RPMI7951 (cell line): ENCODE results near the gene TMUB1. TPM values are rescaled to one million over a fixed set of nuclear protein-coding genes. Genes with fewer than 3 reads are reported as not detected.
A peak's percentile ranks its signal among the peaks of the same experiment; 100 is the strongest.

ENCODE experiments used
- DNase-seq: peaks from one replicate; pipeline ENCODE4 v3.0.0-alpha.2; 2012; ENCODE audit warnings: low read depth
- total RNA-seq: library from RNA; depleted of rRNA; stranded (reverse); fragments of >200 nt; shearing (Covaris generic); gene quantifications from 2 replicates; pipeline ENCODE4 v1.2.3, GENCODE V29; 2014

The TMUB1 gene
- total RNA-seq, 1 experiment from 2014 or later = 31.8 TPM

GRCh38 chr7:151103973-151104372 is 20.7 kb upstream of the TMUB1 start:
- DNase-seq = no peak

GRCh38 chr7:151102991-151103390 is 19.7 kb upstream of the TMUB1 start:
- no peak for DNase-seq

GRCh38 chr7:151101621-151102396 is 18.5 kb upstream of the TMUB1 start:
- DNase-seq = no peak

DNA sequence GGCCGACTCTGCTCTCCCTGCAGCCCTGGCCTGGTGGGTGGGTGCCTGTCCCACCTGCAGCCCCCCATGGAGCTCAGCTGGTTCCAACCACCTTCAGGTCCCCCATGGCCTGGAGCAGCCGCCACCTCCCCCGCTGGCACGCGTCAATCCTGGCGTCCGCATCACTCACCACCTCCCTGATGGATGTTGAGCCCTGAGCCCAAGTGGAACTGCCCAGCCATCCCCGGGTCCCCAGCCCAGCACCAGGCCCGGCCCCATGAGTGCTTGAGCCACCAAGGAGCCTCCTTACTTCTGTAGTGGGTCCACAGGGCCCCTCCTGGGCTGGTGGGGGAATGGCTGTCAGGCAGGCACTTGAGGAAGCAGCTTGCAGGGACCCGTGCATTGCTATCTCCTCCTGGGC is 17.6 kb upstream of the TMUB1 start:
- DNase-seq = no peak

GRCh38 chr7:151099486-151100211 is 16.4 kb upstream of the TMUB1 start:
- DNase-seq = no peak

GRCh38 chr7:151095828-151096475 is 12.7 kb upstream of the TMUB1 start:
- no peak for DNase-seq

- no peak for DNase-seq
These were observed 12.0 kb upstream of the TMUB1 start for GRCh38 chr7:151095123-151095797.

GRCh38 chr7:151094675-151095074 is 11.4 kb upstream of the TMUB1 start:
- no peak for DNase-seq

DNA sequence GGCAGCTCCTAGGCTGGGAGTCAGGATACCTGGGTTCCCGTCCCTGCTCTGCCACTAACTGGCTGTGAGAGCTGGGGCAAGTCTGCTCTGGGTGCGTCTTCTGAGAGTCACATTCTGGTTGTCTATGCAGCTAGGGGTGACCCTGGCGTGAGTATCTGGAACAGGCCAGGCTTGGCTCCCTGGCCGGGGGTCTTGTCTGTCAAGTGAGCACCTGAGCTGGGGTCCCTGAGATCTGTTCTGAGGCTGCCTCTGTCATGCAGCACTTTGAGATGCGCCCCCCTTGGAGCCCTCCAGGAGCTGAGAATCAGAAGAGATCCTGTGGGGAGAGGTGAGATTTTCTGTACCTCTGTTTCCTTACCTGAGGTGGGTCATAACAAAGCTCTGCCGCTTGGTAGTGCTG is 10.5 kb upstream of the TMUB1 start:
- no peak for DNase-seq

- DNase-seq = no peak
These were observed 8.7 kb upstream of the TMUB1 start for GRCh38 chr7:151091988-151092387.

DNA sequence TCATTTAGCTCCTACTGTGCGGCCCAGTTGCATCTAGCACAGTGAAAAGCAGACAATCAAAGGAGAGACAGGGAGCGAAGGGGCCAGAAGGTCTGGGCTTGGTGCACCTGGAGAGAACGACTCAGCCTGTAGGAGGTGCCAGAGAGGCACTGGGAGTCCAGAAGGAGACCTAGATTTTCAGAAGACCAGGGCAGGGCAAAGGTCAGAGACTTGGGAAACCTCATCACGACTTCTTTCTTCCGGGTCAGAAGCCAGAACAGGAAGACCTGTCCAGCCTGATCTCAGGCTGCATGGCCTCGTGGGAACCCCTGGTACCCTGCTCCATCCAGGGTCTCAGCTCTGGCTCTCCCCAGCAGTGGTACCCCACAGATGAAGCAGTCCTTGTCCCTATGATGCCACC is 8.1 kb upstream of the TMUB1 start:
- DNase-seq = no peak

DNA sequence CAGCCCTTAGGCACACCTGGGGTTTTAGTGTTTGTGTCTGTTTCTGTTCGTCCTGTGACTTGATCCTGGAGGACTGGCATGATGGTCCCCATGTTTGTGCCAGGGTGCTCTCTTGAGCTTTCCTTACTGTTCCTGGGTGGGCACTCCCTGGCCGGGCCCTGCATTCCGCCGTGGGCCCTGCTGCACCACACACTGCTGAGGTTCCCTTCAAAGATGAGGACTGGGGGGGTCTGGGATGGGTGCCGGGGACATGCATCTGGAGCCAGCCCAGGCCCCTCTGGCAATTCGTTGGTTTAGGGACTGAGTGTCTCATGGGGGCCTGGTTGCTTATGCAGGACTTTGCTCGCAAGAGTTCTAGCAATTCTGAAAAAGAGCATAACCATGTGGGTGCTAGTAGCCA is 7.7 kb upstream of the TMUB1 start:
- DNase-seq = no peak

DNA sequence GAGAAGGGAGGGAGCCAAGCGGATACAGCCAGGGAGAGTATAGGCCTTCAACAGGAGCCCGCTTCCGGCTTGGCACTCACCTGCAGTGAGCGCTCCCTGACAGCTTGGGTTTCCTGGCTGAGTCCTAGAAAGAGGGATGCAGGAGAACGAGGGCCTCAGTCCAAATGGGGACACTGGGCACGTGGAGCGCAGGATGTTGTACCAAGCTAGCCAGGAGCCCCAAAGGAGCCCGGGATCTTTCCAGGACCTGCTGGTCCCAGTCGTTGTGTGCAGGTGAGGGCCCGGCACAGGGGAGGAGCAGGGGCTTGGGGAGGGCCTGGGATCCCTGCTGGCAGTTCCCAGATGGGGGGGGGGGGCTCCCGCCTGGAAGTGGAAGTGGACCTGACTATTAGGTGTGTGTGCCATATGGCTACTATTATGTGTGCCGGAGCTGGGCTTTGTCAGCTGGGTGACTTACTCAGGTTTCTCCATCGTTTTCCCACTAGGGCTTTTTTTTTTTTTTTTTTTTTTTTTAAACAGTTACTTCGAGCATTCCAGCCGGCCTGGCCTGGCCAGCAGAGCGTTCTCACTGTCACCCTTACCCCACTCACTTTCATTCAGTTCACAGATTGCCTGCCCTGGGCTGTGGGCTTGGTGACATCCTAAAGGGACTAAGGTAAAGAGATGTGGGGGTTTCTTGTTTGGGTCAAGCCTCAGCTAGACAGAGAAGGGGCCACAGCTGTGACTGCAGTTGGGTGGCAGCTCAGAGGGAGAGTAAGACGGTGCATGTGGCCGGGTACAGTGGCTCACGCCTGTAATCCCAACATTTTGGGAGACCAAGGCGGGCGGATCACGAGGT is 6.8 kb upstream of the TMUB1 start:
- no peak for DNase-seq

DNA sequence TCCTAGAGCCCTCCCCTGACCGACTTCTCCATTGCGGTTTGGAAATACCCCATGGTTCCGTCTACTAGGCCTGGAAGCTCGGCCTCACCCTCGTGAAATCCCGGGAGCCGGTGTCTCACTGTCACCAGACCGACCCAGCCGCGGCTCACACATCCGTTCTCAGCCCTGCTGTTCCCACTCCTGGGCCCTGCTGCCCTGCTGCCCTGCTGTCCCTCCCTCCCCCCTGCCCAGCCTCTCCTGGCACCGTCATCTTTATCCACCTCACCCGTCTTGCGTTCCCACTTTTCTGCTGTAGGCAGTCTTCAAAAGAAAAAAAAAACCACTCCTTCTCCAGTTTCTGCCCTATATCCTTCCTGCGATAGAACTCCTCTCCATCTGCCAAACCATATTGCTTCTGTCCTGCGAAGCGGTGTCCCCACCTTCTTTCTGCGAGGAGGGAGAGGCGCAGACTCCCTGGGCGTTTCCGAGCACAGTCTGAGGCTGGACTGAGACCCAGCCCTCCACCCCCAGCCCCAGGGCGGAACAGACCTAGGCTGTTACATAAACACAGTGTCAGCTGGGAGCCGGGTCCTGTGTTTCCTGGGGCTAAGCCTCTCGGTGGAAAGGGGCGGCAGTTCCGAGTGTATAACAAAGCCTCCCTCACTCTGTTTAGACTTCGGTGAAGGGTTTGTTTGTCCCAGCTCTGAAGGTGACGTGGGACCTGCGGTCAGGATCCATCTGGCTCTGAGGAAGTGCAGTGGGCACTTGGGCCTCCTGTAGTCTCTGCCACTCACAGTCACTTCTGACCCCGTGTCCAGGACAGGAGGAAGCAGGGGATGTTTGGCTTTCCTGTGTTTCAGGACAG is 5.8 kb upstream of the TMUB1 start:
- DNase-seq = peak; percentile 89

GRCh38 chr7:151088019-151088855 is 4.9 kb upstream of the TMUB1 start:
- DNase-seq = peak; percentile 60

- DNase-seq = peak; percentile 78
These were observed 4.1 kb upstream of the TMUB1 start for GRCh38 chr7:151087245-151088018.

- DNase-seq = peak; percentile 37
These were observed 3.5 kb upstream of the TMUB1 start for GRCh38 chr7:151086802-151087244.
